ENCODE data around the gene IFNA6.
"Not testable (repeated sequence)": the region's sequence is repeated elsewhere in the genome, so short reads cannot be mapped to it uniquely, and the experiment has no call there.

Gene IFNA6

DNA sequence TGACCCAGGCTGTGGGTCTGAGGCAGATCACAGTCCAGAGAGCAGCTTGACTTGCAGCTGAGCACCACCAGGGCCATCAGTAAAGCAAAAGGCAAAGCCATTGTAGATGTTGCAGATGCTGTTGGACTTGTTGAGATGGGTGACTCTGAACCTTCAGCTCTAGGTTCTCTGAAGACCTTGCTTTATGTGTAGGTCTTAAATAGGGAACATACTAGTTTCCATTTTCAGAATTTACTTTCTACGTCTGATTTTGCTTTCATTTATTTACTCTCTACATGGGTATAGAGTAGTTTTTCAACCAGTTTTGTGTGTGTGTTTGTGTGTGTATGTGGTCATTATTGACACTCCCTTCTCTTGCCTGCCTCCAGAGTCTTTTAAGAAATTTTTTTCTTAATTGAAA lies at the start of gene IFNA6:
TSS of gene IFNA6 (minus strand) at position 101 of the 400 bp plus-strand sequence. CDS start at position 101, 0 bp downstream.
- DNase-seq (ENCODE audit: low read depth): no peak

DNA sequence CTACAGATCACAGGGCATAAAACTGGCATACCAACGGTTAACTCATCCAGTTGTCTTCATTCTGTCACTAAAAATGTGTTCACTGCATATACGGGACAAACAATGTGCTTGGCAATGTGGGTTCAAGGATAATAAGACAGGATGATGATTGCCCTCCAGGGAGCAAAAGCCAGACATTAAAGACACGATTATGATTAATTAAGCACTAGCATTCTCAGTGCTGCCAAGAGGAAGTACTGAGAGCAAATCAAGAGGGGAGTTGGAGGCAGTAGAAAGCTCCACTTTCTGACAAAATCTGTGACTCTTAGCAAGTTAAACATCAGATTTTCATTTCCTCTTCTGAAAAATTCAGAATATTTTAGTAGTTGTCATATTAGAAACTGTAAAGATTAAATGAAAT lies 49.3 kb upstream of the IFNA6 start:
- no peak for DNase-seq (ENCODE audit: low read depth)

DNA sequence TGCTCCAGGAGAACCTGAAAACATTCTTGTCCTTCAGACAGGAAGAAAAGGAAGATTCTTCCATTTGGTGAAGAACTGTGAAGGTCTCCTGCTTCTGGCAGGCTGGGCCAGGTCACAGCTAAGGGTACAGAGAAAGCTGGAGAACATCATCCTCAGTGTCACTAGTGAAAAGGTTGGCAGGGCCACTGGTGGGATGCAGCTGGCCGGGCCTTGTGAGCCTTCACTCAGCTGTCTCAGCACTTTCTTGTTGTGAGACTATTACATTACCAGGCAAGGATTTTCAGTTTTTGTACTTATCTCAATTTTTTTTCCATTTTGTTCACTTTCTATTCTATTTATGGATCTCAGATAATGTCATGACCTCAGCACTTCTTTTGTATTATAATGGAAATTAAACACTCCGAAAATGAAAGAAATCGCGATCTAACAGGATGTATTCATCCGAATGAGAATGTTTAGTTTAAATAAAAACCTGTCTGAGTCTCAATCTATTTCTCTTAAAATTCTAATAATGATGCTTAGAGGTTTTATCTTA lies 48.3 kb upstream of the IFNA6 start:
- DNase-seq (ENCODE audit: low read depth): no peak

DNA sequence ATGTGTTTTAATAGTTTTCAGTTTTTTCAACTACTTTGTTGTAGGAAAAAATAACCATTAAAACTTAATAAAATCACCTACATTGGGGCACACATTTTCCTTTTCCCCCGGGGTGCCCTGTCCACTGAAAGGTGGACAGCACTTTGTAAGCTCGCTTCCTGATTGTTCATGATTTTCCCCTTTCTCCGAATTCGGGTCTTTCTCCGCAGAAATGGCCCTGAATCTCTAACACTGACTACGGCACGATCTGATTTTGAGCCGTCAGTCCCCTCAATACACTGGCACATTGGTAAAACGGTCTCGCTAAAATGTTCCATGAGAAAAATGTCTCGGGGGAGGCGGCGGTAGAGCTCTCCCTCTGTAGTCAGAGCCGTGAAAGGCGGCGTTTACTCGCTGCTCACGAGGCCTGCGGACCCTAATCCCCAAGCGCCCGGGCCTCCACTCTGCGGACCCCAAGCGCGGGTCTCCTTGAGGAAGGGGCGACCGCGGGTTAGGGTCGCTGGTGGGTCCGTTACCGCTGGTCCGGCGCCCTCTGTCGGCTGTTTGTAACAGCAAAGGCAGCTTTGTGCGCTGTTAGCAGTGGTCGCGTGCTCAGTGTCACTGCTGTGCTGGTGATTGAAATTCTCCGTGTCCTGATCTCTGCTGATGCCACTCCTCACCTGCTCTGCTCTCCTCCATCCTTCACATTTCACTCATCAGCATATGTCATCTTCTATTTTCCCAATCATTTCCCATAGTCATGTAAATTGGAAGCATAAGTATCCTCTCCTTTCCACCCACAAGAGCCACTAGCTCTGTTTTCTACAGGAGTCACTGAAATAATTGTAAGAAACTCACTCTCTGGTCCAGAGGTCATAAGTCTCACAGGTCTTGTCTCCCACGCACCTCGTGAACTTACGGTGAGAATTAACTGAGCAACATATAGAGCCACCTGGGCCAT lies 45.4 kb upstream of the IFNA6 start:
- peak; percentile 40 for DNase-seq (ENCODE audit: low read depth)

DNA sequence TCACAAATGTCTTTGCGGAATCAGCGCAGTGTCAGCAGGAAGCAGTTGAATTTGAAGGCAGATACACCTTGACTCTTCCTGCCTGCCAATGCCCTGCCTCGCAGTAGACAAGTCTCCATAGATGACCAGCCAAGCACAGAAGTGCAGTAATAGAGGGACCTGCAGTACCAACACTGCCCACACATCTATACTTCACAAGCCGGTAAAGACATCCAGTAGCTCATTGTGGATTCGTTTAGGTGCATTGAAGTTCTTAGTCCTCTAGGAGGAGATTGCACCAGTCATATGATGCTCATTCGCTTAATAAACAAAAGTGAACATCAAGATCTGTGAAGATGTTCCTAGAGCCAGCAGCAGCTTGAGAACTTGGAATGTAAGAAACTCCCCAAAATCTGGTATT lies 41.6 kb upstream of the IFNA6 start:
- no peak for DNase-seq (ENCODE audit: low read depth)

DNA sequence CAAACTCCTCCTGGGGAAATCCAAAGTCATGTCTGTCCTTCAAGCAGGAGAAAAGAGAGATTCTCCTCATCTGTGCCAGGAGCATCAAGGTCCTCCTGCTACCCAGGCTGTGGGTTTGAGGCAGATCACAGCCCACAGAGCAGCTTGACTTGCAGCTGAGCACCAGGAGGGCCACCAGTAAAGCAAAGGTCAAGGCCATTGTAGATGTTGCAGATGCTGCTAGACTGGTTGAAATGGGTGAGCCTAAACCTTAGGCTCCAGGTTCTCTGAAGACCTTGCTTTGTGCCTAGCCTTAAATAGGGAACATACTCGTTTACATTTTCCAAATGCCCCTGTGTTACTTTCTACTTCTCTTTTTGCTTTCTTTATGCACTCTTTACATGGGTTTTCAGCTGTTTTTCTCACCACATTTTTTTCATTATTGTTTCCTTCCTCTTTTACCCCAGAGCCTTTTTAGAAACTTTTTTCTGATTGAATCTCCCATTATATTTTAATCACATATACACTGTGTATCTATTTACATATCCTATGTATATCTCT lies 34.5 kb upstream of the IFNA6 start, which contains the start of gene IFNA2:
TSS of gene IFNA2 (minus strand) at position 268 of the 540 bp plus-strand sequence. CDS start at position 199, 69 bp downstream.
- DNase-seq (ENCODE audit: low read depth): no peak

DNA sequence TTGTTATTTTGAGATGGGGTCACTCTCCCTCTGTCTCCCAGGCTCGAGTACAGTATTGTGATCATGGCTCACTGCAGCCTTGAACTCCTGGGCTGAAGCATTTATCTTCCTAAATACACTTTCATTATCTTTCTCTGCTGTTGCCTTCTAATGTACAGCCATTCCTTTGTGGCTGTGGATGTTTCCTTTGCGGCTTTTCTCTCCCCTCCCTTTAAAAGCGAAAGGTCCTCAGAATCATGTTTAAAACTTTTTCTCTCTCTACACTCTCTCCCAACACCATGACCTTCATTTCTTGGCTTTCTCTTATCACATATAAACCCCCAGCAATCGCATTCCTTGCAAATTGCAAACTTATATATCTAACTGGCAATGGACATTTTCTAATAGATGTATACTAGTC lies 32.9 kb upstream of the IFNA6 start:
- DNase-seq (ENCODE audit: low read depth): no peak

DNA sequence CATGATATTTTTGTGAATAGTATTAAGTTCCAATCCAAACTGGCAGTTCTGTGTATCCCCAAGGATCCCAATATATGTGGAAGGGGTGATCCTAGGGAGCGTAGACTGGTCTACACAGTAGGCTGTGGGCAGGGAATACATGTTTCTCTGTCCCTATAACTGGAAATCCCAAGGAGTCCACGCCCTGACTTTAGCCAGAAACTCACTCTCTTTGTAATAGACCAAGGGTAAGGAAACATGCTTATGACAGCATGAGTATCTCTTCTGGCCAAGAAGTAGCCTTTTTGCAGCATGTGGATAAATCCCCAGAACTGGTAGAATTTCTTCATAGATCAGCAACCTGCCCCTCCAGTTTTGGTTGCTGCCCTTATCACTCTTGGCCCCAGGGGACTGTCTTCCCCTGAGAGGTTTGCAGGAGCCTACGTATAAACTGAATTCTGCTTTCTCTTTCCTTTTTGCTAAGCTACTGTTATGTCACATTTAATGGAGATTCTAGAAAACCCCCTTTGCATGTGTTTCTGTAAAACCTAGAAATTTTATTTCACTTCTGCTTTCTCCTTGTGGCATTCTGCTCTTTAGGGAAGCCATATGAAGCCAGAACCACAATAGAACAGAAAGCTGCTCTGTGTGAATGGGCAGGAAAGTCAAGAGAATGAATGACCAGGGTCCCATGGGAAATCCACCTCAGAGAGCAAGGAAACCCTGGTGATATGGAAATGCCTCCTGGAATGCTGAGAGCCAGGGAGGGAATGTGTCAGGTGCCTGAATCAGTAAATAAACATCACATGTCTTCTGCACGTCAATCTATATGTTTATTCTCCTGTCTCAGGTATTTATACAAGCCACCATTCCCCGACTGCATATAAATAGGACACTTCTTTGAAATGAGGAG lies 31.0 kb upstream of the IFNA6 start:
- DNase-seq (ENCODE audit: low read depth): no peak

DNA sequence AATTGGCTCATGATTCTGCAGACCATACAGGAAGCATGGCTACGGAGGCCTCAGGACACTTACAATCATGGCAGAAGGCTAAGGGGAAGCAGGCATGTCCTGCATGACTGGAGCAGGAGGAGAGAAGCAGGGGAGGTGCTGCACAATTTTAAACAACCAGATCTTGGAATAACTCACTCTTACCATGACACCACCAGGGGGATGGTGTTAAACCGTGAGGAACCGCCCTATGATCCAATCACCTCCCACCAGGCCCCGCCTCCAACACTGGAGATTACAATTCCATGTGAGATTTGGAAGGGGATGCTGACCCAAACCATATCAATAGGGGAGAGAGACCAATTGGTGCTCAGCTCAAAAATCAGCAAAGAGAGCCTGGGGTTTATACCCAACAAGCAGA lies 20.8 kb upstream of the IFNA6 start:
- DNase-seq (ENCODE audit: low read depth): not testable (repeated sequence)

DNA sequence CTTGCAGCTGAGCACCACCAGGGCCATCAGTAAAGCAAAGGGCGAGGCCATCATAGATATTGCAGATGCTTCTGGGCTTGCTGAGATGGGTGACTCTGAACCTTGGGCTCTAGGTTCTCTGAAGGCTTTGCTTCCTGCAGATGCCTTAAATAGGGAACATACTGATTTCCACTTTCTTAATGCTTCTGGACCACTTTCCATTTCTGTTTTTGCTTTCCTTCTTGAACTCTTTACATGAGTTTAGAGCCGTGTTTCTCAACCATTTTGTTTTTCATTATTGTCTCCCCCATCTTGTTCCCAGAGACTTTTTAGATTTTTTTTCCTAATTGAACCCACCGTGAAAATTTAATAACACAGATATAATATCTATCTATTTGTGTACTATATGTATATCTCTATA lies 17.3 kb upstream of the IFNA6 start, which contains the start of gene IFNA13:
TSS of gene IFNA13 (minus strand) at position 101 of the 400 bp plus-strand sequence. CDS start at position 54, 47 bp downstream.
- DNase-seq (ENCODE audit: low read depth): no peak

DNA sequence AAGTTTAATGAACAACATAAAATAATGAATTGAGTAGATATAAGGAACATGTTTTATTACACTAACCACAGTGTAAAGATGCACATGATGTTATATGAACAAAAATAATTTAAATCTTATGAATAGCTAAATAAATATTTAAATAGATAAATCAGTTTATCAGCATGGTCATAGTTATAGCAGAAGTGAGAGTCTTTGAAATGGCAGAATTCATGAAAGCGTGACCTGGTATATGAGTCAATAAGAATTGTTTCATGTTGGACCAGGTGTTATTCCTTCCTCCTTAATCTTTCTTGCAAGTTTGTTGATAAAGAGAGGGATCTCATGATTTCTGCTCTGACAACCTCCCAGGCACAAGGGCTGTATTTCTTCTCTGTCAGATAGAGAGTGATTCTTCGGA lies 16.5 kb upstream of the IFNA6 start:
- not testable (repeated sequence) for DNase-seq (ENCODE audit: low read depth)

DNA sequence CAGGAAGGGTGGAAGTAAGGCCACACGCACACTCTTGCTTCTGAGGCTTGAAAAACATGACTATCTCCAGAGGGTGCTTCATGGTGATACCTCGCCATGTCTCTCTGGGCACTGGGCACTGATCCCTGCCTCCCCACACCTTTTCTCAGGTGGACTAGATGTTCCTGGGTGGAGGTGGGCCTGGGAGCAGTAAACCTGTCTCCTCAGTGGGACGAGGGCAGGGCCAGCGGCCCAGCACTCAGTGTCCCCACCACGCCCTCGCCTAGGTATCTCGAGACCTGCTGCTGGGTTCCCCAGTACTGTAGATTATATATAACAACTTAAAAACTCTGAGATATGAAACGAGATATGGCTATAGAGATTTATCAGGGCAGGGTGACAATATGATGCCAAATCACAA lies 11.6 kb upstream of the IFNA6 start:
- no peak for DNase-seq (ENCODE audit: low read depth)

DNA sequence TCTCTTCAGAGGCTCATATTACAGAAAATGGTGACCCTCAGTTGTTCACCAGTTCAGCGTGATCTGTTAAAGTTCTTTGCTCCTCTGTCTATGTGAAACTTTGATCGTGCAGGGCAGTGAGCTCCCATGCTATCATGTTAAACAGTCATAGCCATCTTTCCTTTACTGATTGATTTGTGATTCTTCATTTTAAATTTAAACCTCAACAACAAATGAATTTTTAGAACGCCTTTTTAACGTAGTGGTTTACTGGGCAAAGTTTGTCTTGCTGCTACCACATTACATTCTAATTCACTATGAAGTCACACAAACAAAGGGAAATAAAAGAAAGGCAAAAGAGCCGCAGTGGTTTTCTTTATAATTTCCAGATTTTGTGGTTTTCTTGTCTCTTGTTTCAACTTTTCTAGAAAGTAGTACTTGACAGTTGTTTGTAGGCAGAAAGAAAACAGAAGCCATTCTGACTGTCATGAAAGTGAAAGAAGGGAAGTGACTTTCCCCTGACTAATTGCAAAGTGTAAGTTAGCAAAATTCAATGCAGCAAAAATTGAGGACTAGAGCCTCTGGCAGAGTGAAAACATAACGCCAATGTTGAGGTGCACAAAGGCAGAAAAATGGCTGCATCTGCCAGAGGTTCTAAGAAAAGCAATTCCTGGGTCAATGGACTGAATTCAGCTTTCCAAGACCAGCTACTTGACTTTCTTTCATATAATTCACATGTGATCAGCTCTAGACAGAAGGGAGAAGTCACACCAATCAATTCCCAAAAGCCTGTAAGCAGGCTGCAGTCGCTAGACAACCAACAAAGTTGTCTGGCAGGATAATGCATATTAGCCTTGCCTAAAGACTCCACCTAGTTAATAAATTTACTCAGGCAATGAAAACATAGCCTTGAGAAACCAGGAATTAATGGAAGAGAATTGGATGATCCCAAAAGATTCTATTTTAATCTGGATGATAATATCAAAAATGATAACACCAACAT lies 7.1 kb upstream of the IFNA6 start:
- no peak for DNase-seq (ENCODE audit: low read depth)

DNA sequence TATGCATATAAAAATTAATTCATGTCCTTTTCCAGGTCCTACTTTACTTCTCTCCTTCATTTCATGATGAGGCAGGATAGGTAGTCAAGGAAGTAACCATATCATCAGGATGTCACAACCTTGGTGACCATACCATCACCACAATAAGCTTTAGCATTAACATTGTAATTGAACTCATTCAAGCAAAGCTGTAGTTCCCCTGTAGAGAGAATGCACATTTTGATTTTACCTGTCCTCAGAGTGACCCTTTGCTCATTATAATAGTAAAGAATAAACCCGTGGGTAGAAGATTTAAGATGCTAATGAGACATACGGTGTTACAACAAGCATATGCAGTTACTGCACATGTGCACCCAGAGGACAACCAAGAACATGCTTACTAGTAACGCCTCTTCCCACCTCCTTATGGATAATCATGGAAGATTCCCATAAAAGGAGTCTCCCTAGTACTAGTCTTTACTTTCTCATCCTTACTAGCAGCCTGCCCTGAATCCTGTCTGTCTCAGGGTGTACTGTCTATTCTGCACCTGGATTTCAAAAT lies 2.2 kb downstream of the IFNA6 start:
- DNase-seq (ENCODE audit: low read depth): no peak

DNA sequence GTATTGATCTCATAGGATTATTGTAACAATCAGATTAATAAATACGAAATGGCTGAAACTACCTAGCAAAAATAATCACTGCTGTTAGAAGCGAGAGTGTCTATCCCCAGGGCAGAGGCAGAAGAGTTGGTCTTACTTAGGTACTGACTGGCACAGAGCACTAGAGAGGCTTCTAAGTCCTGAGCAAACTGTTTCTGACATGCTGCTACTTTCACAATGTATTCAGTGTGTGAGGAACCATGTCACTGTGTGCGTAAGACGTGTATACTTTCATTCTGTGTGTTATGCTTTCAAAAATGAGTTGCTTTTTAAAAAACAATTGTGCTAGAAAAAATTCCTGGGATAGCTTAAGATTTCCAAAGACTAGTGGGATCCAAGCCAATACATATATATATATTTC lies 10.0 kb downstream of the IFNA6 start:
- no peak for DNase-seq (ENCODE audit: low read depth)

DNA sequence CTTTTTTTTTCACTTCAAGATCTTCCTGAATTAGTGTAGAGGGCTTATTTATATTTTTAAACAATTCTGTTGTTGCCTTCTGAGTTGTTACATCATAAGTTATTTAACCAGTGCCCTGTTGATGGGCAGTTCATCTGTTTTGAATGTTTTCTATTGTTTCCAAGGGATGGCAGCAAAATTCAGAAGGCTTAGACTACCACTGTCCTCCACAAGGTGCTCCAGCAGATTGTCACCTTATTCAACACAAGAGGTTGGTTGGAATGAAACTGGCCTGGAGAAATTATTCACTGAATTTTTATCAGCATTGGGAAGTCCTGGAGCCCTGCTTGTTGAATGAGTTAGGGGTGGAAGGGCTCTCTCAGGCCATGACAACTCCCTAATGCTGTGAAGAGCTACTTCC lies 14.2 kb downstream of the IFNA6 start:
- DNase-seq (ENCODE audit: low read depth): no peak

DNA sequence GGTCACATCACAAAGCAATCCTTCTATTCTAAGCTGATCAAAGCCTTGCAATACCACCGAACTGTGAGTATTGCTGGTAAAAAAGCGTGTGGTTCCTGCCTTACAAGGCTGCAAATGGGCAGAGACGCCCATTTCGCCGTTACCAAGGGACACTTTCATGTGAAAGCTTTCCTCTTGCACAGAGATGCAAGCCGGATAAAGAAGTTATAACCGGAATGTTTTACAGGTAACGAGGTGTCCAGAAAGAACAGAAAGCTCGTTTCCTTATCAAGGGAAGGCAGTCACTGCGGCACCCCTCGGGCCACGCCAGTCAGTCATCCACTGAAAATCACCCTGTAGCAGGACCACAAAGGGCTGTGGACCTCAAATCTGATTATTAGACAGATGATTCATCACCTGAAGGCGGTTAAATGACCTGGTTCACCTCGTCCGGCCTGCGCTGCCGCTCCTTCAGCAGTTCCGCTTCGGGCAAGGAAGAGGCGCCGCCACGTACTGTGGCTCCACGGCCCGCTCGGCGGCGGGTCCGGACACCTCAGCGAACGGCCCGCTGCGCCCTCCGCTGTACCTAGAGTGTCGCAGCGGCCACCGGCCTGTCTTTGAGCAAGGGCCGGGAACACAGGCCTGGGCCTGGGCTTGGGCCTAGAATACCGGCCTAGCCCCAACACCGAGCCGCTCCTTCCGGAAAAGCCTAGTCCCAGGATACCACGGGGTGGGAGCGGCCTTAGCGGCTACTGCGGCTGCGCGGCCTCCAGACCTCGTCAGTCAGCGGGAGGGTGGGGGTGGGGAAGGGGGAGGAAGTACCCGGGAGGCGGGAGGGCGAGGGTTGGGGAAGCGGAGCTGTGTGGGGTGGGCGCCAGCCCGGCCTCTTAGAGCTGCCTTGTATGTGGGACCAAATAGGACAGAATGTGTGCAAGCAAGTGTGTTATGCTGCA lies 15.7 kb downstream of the IFNA6 start, which contains the start of gene KLHL9:
TSS of gene KLHL9 (minus strand) at position 704 of the 932 bp plus-strand sequence. CDS start at position 159, 545 bp downstream.
- DNase-seq (ENCODE audit: low read depth): peak; percentile 75

DNA sequence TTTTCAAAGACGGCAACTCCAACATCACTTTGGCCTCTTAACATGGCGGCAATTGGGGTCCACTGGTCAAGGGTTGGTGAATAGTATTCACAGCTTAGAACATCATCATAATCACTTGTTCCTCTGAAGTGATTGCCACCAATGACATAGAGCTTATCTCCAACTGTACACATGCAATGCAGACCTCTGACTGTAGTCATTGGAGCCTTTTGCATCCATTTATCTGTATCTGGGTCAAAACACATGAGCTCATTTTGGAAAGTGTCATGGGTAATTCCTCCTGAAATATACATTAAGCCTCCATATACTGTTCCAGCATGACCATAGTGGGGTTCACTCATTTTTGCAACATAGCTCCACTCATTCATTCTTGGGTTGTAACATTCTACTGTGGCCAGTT lies 17.5 kb downstream of the IFNA6 start:
- DNase-seq (ENCODE audit: low read depth): no peak
